ENCODE results near the gene RNPS1.
A peak's percentile ranks its signal among the peaks of the same experiment; 100 is the strongest.

RNPS1 gene

GRCh38 chr16:2207872-2208271 is 60.1 kb downstream of the RNPS1 start:
- no peaks in the 10 kb centered on the region for H3K27me3 ChIP-seq (replicated peaks; ENCODE audit: control insufficient read depth, insufficient read depth, low read length)
- no peak for DNase-seq (ENCODE audit: extremely low read depth, insufficient read length)
- H3K36me3 ChIP-seq (ENCODE audit: control insufficient read depth, insufficient read depth, low read length) = peaks cover 16% of the 10 kb centered on the region
- H3K4me3 ChIP-seq (replicated peaks; ENCODE audit: low read depth, low read length) = no peak overlapping the region
- TF ChIP-seq, protein P1, sequence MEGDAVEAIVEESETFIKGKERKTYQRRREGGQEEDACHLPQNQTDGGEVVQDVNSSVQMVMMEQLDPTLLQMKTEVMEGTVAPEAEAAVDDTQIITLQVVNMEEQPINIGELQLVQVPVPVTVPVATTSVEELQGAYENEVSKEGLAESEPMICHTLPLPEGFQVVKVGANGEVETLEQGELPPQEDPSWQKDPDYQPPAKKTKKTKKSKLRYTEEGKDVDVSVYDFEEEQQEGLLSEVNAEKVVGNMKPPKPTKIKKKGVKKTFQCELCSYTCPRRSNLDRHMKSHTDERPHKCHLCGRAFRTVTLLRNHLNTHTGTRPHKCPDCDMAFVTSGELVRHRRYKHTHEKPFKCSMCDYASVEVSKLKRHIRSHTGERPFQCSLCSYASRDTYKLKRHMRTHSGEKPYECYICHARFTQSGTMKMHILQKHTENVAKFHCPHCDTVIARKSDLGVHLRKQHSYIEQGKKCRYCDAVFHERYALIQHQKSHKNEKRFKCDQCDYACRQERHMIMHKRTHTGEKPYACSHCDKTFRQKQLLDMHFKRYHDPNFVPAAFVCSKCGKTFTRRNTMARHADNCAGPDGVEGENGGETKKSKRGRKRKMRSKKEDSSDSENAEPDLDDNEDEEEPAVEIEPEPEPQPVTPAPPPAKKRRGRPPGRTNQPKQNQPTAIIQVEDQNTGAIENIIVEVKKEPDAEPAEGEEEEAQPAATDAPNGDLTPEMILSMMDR (IDR thresholded peaks at IDR 0.05; ENCODE audit: insufficient read depth, low read length, poor library complexity, severe bottlenecking) = no peak

DNA sequence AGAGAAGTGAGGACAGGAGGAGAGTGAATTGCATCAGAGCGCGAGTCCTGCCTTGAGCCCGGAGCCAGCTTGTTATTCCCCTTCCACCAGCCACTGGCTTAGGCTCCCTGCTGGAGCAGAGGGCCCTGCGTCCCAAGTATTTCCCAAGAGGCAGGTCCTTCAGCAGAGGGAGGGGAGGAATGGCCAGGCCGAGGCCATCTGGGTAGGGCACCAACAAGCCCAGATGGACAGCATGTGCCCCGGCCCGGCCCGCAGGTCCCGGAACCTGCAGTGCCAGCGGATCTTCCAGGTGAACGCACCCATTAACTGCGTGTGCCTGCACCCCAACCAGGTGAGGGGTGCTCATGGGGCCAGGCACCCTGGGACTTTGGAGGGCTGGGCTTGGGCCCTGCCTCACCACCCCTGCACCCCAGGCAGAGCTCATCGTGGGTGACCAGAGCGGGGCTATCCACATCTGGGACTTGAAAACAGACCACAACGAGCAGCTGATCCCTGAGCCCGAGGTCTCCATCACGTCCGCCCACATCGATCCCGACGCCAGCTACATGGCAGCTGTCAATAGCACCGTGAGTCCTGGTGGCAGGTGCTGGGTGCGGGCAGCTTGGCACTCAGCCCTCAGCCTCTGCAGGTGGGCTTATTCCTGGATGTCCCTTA is 61.0 kb downstream of the RNPS1 start:
- TF ChIP-seq, protein P1 (IDR thresholded peaks at IDR 0.05; ENCODE audit: insufficient read depth, low read length, poor library complexity, severe bottlenecking) = no peak
- peak overlapping the region; percentile 88 for H3K4me3 ChIP-seq (replicated peaks; ENCODE audit: low read depth, low read length)
- no peaks in the 10 kb centered on the region for H3K27me3 ChIP-seq (replicated peaks; ENCODE audit: control insufficient read depth, insufficient read depth, low read length)
- DNase-seq (ENCODE audit: extremely low read depth, insufficient read length) = no peak
- H3K36me3 ChIP-seq (ENCODE audit: control insufficient read depth, insufficient read depth, low read length) = peaks cover 16% of the 10 kb centered on the region

DNA sequence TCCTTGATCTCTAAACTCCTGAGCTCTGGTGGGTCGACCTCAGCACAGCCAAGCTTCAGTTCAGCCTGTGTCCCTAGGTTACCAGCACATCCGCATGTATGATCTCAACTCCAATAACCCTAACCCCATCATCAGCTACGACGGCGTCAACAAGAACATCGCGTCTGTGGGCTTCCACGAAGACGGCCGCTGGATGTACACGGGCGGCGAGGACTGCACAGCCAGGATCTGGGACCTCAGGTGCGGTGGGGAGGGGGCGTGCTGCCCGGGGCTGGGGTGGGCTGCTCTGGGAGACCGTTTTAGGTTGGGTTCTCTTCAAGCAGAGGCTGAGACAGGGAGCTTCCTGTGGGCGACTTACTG is 61.5 kb downstream of the RNPS1 start:
- TF ChIP-seq, protein P1 (IDR thresholded peaks at IDR 0.05; ENCODE audit: insufficient read depth, low read length, poor library complexity, severe bottlenecking) = no peak
- no peaks in the 10 kb centered on the region for H3K27me3 ChIP-seq (replicated peaks; ENCODE audit: control insufficient read depth, insufficient read depth, low read length)
- no peak for DNase-seq (ENCODE audit: extremely low read depth, insufficient read length)
- peak overlapping the region; percentile 88 for H3K4me3 ChIP-seq (replicated peaks; ENCODE audit: low read depth, low read length)
- peaks cover 16% of the 10 kb centered on the region for H3K36me3 ChIP-seq (ENCODE audit: control insufficient read depth, insufficient read depth, low read length)

DNA sequence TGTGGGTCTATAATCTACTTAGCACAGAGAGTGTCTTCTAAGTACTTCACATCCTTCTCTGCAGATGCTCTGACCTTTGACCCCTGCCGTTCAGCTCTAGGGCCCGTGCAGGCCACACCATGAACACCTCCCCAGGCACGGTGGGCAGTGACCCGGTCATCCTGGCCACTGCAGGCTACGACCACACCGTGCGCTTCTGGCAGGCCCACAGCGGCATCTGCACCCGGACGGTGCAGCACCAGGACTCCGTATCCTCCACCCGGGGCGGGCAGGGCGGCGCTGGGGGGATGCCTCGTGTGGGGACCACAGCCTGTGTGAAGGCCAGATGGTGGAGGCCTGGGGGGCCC is 62.0 kb downstream of the RNPS1 start:
- Histone ChIP-seq H3K27me3 (replicated peaks; ENCODE audit: control insufficient read depth, insufficient read depth, low read length) (no peaks in the 10 kb centered on the region), H3K36me3 (ENCODE audit: control insufficient read depth, insufficient read depth, low read length) (peaks cover 16% of the 10 kb centered on the region), H3K4me3 (replicated peaks; ENCODE audit: low read depth, low read length) (peak overlapping the region; percentile 88)
- TF ChIP-seq, protein P1 (IDR thresholded peaks at IDR 0.05; ENCODE audit: insufficient read depth, low read length, poor library complexity, severe bottlenecking) = no peak
- DNase-seq (ENCODE audit: extremely low read depth, insufficient read length) = no peak

DNA sequence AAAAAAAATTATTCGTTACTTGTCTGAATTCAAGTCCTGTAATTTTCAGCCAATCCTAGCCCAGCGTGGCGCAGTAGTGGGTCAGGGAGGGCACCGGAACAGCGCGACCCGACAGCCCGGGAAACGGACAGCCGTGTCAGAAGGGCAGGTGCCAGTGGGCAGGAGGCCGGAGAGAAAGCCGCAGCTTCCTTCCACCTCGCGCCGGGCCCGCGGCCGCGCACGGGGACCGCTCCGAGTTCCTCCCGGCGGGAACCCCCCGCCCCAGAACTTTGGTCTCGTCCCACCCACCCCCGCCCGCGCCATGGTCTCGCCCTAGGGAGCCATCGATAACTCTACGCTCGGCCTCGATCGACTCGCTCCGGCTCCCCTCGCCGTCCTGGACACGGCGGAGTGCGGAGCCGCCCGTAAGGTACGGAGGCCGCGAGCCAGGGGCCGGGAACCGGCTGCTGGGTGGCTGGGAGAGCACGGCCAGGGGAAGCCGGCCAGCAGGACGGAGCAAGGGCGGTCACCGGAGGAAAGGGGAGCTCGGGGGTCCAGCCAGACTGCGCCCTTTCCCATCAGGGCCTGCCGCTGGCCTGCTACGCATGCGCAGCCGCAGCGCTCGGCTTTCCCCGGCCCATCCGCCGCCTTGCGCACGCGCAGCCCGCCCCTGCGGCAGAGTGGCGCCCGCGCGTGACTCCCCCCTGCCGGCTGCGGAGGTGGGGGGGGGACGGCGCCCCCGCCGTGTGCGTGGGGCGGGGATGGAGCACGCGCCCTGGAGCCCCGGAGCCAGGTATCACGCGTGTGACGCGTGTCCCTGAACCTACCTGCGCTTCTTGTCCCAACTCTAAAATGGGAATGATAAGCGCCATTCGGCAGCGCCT is 62.6 kb downstream of the RNPS1 start, which contains the start of gene MLST8:
Gene MLST8 (plus strand): TSS at position 351 of the 863 bp plus-strand sequence. CDS start 632 bp downstream, outside the sequence.
- DNase-seq (ENCODE audit: extremely low read depth, insufficient read length) = peak; percentile 94
- TF ChIP-seq, protein P1 (IDR thresholded peaks at IDR 0.05; ENCODE audit: insufficient read depth, low read length, poor library complexity, severe bottlenecking) = peak; percentile 13
- Histone ChIP-seq H3K4me3 (replicated peaks; ENCODE audit: low read depth, low read length) (peak within 1 kb of the TSS; percentile 88), H3K36me3 (ENCODE audit: control insufficient read depth, insufficient read depth, low read length) (peaks cover 16% of the 10 kb centered on the region), H3K27me3 (replicated peaks; ENCODE audit: control insufficient read depth, insufficient read depth, low read length) (no peaks in the 10 kb centered on the region)

Measured in GM06990 (cell line).